H1 (cell line): Measurements from ENCODE around the gene LIMK2. TPM values are rescaled to one million over a fixed set of nuclear protein-coding genes. Genes with fewer than 3 reads are reported as not detected.

Experiments
- CTCF ChIA-PET: fragments of 300-600 bp; sonication (Branson Sonifier 250); formaldehyde crosslinking; loops from one replicate; lab custom pipeline; 2021; ENCODE audit not compliant: partially characterized antibody; lab: Charles Lee
- POLR2A ChIA-PET: fragments of 300-600 bp; sonication (Branson Sonifier 250); formaldehyde crosslinking; loops from one replicate; lab custom pipeline; 2021; ENCODE audit warnings: inconsistent platforms; ENCODE audit not compliant: partially characterized antibody; lab: Charles Lee
- DNase-seq, 2 experiments: peaks; one replicate each; pipeline versions ENCODE4 v3.0.0 to v3.0.0-alpha.2; 2010 to 2022; ENCODE audit warnings: low spot score in 2 of 2, low read depth in 1 of 2, mixed read lengths in 1 of 2
- FAIRE-seq: peaks from 2 replicates; lab custom pipeline; 2011; peaks lifted over from hg19 to GRCh38; lab: Jason Lieb, UNC
- H2AFZ ChIP-seq: 2 replicates; pipeline ENCODE4 v1.8.1; 2012; ENCODE audit warnings: low read length, inconsistent platforms
- H2AK5ac ChIP-seq: 2 replicates; pipeline ENCODE4 v1.6.1; 2013; ENCODE audit warnings: low read depth, low read length
- H2BK120ac ChIP-seq: replicated peaks from 2 replicates; pipeline ENCODE3; 2013; ENCODE audit warnings: low read depth, low read length, inconsistent platforms
- H2BK12ac ChIP-seq: 2 replicates; pipeline ENCODE4 v1.6.1; 2013; ENCODE audit warnings: low read depth, low read length
- H2BK15ac ChIP-seq: 2 replicates; pipeline ENCODE4 v1.6.1; 2013; ENCODE audit warnings: low read length
- H2BK20ac ChIP-seq: 2 replicates; pipeline ENCODE4 v1.6.1; 2013; ENCODE audit warnings: low read length
- H2BK5ac ChIP-seq: 2 replicates; pipeline ENCODE4 v1.6.1; 2013; ENCODE audit warnings: low read depth, low read length
- H3K14ac ChIP-seq: 2 replicates; pipeline ENCODE4 v1.6.1; 2013; ENCODE audit warnings: inconsistent platforms; ENCODE audit not compliant: insufficient read length
- H3K18ac ChIP-seq: 2 replicates; pipeline ENCODE4 v1.6.1; 2013; ENCODE audit warnings: low read length; ENCODE audit errors: extremely low read depth
- H3K23ac ChIP-seq: 2 replicates; pipeline ENCODE4 v1.6.1; 2013; ENCODE audit warnings: inconsistent platforms; ENCODE audit not compliant: insufficient read length
- H3K23me2 ChIP-seq: 2 replicates; pipeline ENCODE4 v1.6.1; 2013; ENCODE audit warnings: low read depth, low read length
- H3K27ac ChIP-seq: 2 replicates; pipeline ENCODE4 v1.6.1; 2011; ENCODE audit warnings: low read depth, low read length, inconsistent platforms
- H3K27me3 ChIP-seq, 4 experiments: replicated peaks in 1 of 4; 1 replicate in 1 of 4; 2 replicates in 3 of 4; pipeline versions ENCODE4 v1.6.1 to v1.8.1; 2011 to 2013; ENCODE audit warnings: low read length in 3 of 4, mild to moderate bottlenecking in 3 of 4, inconsistent platforms in 2 of 4, mixed read lengths in 2 of 4, moderate library complexity in 1 of 4; ENCODE audit not compliant: control insufficient read depth in 3 of 4, insufficient read depth in 3 of 4; ENCODE audit errors: extremely low read depth in 1 of 4
- H3K36me3 ChIP-seq, 4 experiments: 2 replicates each; pipeline versions ENCODE4 v1.6.1 to v1.8.1; 2011 to 2013; ENCODE audit warnings: mild to moderate bottlenecking in 4 of 4, low read length in 3 of 4, moderate library complexity in 2 of 4, control low read depth in 1 of 4, inconsistent platforms in 1 of 4; ENCODE audit not compliant: insufficient read depth in 4 of 4, control insufficient read depth in 2 of 4
- H3K4ac ChIP-seq: replicated peaks from 2 replicates; pipeline ENCODE3; 2013; ENCODE audit warnings: low read length, low read depth, mixed read lengths, inconsistent platforms; ENCODE audit not compliant: insufficient read length
- H3K4me1 ChIP-seq, 4 experiments: replicated peaks in 1 of 4; 1 replicate in 1 of 4; 2 replicates in 3 of 4; pipeline versions ENCODE4 v1.6.1 to v1.8.1; 2011 to 2013; ENCODE audit warnings: low read length in 3 of 4, inconsistent platforms in 2 of 4, mixed read lengths in 1 of 4; ENCODE audit not compliant: insufficient read depth in 4 of 4, control insufficient read depth in 3 of 4
- H3K4me2 ChIP-seq, 2 experiments: 2 replicates each; pipeline versions ENCODE4 v1.6.1 to v1.8.1; 2011 to 2013; ENCODE audit warnings: low read depth in 2 of 2, low read length in 2 of 2, control low read depth in 1 of 2, inconsistent platforms in 1 of 2, mild to moderate bottlenecking in 1 of 2; ENCODE audit not compliant: insufficient read depth in 1 of 2
- H3K4me3 ChIP-seq, 4 experiments: fragments of 200-600, 300-600 bp in 1 of 4; sonication (generic), shearing (Covaris generic), sonication (Bioruptor Twin) in 1 of 4; 2 replicates each; pipeline versions ENCODE4 v1.5.1 to v1.8.1; 2011 to 2016; ENCODE audit warnings: low read length in 4 of 4, low read depth in 3 of 4, control low read depth in 2 of 4, inconsistent platforms in 2 of 4, mild to moderate bottlenecking in 2 of 4, mixed read lengths in 1 of 4, moderate library complexity in 1 of 4; ENCODE audit not compliant: insufficient read depth in 2 of 4; ENCODE audit errors: extremely low read depth in 1 of 4
- H3K56ac ChIP-seq: replicated peaks from 2 replicates; pipeline ENCODE3; 2013; ENCODE audit warnings: low read depth, mild to moderate bottlenecking, mixed read lengths, low read length, inconsistent platforms; ENCODE audit not compliant: insufficient read length
- H3K79me1 ChIP-seq: 2 replicates; pipeline ENCODE4 v1.6.1; 2013; ENCODE audit warnings: low read depth, low read length, control low read depth
- H3K79me2 ChIP-seq, 2 experiments: 2 replicates each; pipeline versions ENCODE4 v1.6.1 to v1.8.1; 2012 to 2013; ENCODE audit warnings: low read length in 2 of 2, mild to moderate bottlenecking in 2 of 2, inconsistent platforms in 1 of 2; ENCODE audit not compliant: insufficient read depth in 2 of 2, control insufficient read depth in 1 of 2
- H3K9ac ChIP-seq, 4 experiments: replicated peaks in 1 of 4; 1 replicate in 1 of 4; 2 replicates in 3 of 4; pipeline versions ENCODE4 v1.6.1 to v1.8.1; 2011 to 2013; ENCODE audit warnings: low read depth in 3 of 4, low read length in 3 of 4, control low read depth in 2 of 4, mild to moderate bottlenecking in 2 of 4, moderate library complexity in 2 of 4, inconsistent platforms in 1 of 4; ENCODE audit errors: extremely low read depth in 1 of 4
- H3K9me3 ChIP-seq, 2 experiments: 2 replicates each; pipeline versions ENCODE4 v1.6.1 to v1.8.1; 2012 to 2013; ENCODE audit warnings: mild to moderate bottlenecking in 2 of 2, moderate library complexity in 2 of 2, control low read depth in 1 of 2, inconsistent platforms in 1 of 2, low read depth in 1 of 2, low read length in 1 of 2, mixed read lengths in 1 of 2; ENCODE audit not compliant: insufficient read depth in 2 of 2
- H4K20me1 ChIP-seq, 2 experiments: replicated peaks in 1 of 2; 2 replicates each; pipeline versions ENCODE3 to v1.8.1; 2011 to 2013; ENCODE audit warnings: inconsistent platforms in 2 of 2, low read length in 2 of 2, mild to moderate bottlenecking in 1 of 2; ENCODE audit not compliant: insufficient read depth in 2 of 2, control insufficient read depth in 1 of 2
- H4K5ac ChIP-seq: 2 replicates; pipeline ENCODE4 v1.6.1; 2013; ENCODE audit warnings: low read length, low read depth, mixed read lengths, inconsistent platforms; ENCODE audit not compliant: insufficient read length
- H4K8ac ChIP-seq: 2 replicates; pipeline ENCODE4 v1.8.0; 2013; ENCODE audit warnings: mild to moderate bottlenecking, moderate library complexity, low read length, inconsistent platforms; ENCODE audit not compliant: insufficient read depth; ENCODE audit errors: extremely low read depth
- H4K91ac ChIP-seq: replicated peaks from 2 replicates; pipeline ENCODE3; 2013; ENCODE audit warnings: low read length, mixed read lengths, inconsistent platforms; ENCODE audit not compliant: insufficient read length
- BRCA1 ChIP-seq: IDR thresholded peaks from 2 replicates; pipeline ENCODE4 v1.6.1; 2012; ENCODE audit warnings: low read depth, low read length, improper control_type of control experiment
- CBX5 ChIP-seq: fragments of 300-800, 300-1000 bp; sonication (generic); IDR thresholded peaks from 2 replicates; pipeline ENCODE4 v1.7.1; 2016; ENCODE audit warnings: antibody characterized with exemption, low read length, low read depth
- CHD1 ChIP-seq: IDR thresholded peaks from 2 replicates; pipeline ENCODE4 v1.6.1; 2012; ENCODE audit warnings: low read depth, low read length, improper control_type of control experiment
- CHD2 ChIP-seq: IDR thresholded peaks from 2 replicates; pipeline ENCODE4 v1.6.1; 2012; ENCODE audit warnings: low read length, improper control_type of control experiment
- CTCF ChIP-seq, 3 experiments: IDR thresholded peaks; 1 replicate in 2 of 3; 2 replicates in 1 of 3; pipeline versions ENCODE4 v1.5.1 to v1.6.1; 2011; ENCODE audit warnings: low read length in 3 of 3, mild to moderate bottlenecking in 3 of 3, inconsistent platforms in 2 of 3, low read depth in 1 of 3, moderate library complexity in 1 of 3; ENCODE audit not compliant: insufficient read depth in 1 of 3; ENCODE audit errors: control extremely low read depth in 1 of 3
- JUN ChIP-seq: IDR thresholded peaks from 2 replicates; pipeline ENCODE4 v1.6.1; 2011; ENCODE audit warnings: low read depth, mild to moderate bottlenecking, improper control_type of control experiment, low read length
- RBBP5 ChIP-seq: IDR thresholded peaks from 2 replicates; pipeline ENCODE4 v1.7.1; 2012; ENCODE audit warnings: low read depth, mild to moderate bottlenecking, inconsistent platforms, low read length, moderate library complexity, borderline replicate concordance
- RNF2 ChIP-seq: fragments of 200-900, 300-1000 bp; sonication (generic); IDR thresholded peaks from 2 replicates; pipeline ENCODE4 v1.7.1; 2016; ENCODE audit warnings: borderline replicate concordance, low read depth, mild to moderate bottlenecking, antibody characterized with exemption, low read length; ENCODE audit not compliant: poor library complexity, severe bottlenecking; ENCODE audit errors: missing control alignments
- ZNF274 ChIP-seq: IDR thresholded peaks from 2 replicates; pipeline ENCODE4 v1.7.0; 2012; ENCODE audit warnings: low read length, borderline replicate concordance; ENCODE audit errors: extremely low read depth
- WGBS, 2 experiments: shearing (Covaris generic) in 1 of 2; methylation state at CpG; one replicate each; pipeline versions ENCODE4 v1.1.6 to v1.1.7; 2013 to 2015; ENCODE audit warnings: low lambda C conversion rate in 2 of 2, mixed read lengths in 2 of 2, inconsistent platforms in 1 of 2, low coverage in 1 of 2, missing lambda C conversion rate in 1 of 2; ENCODE audit not compliant: insufficient replicate concordance in 2 of 2, insufficient coverage in 1 of 2, insufficient read length in 1 of 2; ENCODE audit errors: extremely low coverage in 1 of 2, missing lambda C conversion rate in 1 of 2; 5-methylcytosine and 5-hydroxymethylcytosine counted together
- polyA plus RNA-seq, 7 experiments: library from polyadenylated mRNA; depleted of rRNA in 3 of 7; stranded (reverse) in 5 of 7; unstranded in 2 of 7; fragments of >200 nt in 5 of 7; fragments of 200-250 nt in 2 of 7; gene quantifications; 1 replicate in 5 of 7; 2 replicates in 1 of 7; 4 replicates in 1 of 7; pipeline versions ENCODE4 v1.2.1 to v1.2.3, GENCODE V29; 2011 to 2013; ENCODE audit warnings: missing spikeins in 2 of 7, mixed read lengths in 2 of 7
- total RNA-seq: library from RNA; stranded (reverse); fragmentation: NEBNext Ultra II Directional; extraction: Animal tissue kit (Norgen Biotek cat#: 25700); gene quantifications from 2 replicates; pipeline ENCODE4 v1.2.1, GENCODE V29; 2021

Gene LIMK2
- total and polyA plus RNA-seq, 2 of the 8 experiments (the other 6 are each of a cell fraction or from before 2014, with no cell fraction given): 13.2 to 37.6 TPM

GRCh38 chr22:31275576-31275975, 63.5 kb downstream of the LIMK2 start:
- no peak overlapping the region for H3K27ac ChIP-seq

More at GRCh38 chr22:31275576-31275975, 63.5 kb downstream of the LIMK2 start:
- Histone ChIP-seq H3K4me3 (no peak overlapping the region), H2BK12ac (no peak overlapping the region), H2BK15ac (no peak overlapping the region), H3K18ac (no peak overlapping the region), H3K56ac (no peak overlapping the region), H3K36me3 (peaks cover 15 to 60% (median 25%) of the 10 kb centered on the region in 4 experiments), H2AK5ac (no peak overlapping the region), H3K14ac (no peak overlapping the region), H4K5ac (no peak overlapping the region), H2AFZ (no peak overlapping the region), H3K9ac (no peak overlapping the region), H4K8ac (no peak overlapping the region), H2BK120ac (no peak overlapping the region), H3K79me2 (no peaks in the 10 kb centered on the region), H2BK5ac (no peak overlapping the region), H3K23ac (no peak overlapping the region), H4K20me1 (peaks cover 3 to 5% of the 10 kb centered on the region in 2 experiments), H3K9me3 (no peaks in the 10 kb centered on the region), H3K4me1 (peaks cover 0 to 2% (median 2%) of the 10 kb centered on the region in 4 experiments; a peak in 4 of 7 replicates), H3K27me3 (no peaks in the 10 kb centered on the region), H3K4me2 (no peak overlapping the region), H2BK20ac (no peak overlapping the region), H3K4ac (no peak overlapping the region), H3K23me2 (no peaks in the 10 kb centered on the region), H4K91ac (no peak overlapping the region), H3K79me1 (no peaks in the 10 kb centered on the region)
- TF ChIP-seq ZNF274 (no peak), BRCA1 (no peak), JUN (no peak), CTCF (IDR thresholded peaks at IDR 0.05; ENCODE audit: control extremely low read depth in 1 of 3, insufficient read depth in 1 of 3, low read depth in 1 of 3, low read length in 3 of 3) (no peak), RNF2 (no peak), CHD2 (no peak), CHD1 (no peak), CBX5 (no peak), RBBP5 (no peak)
- WGBS, 2 experiments: 75% methylated on average over 5 of the region's 5 CpGs; no CpG with 5 or more reads in 1 of the 2 experiments
- POLR2A ChIA-PET: interaction anchor here (1.0 kb wide), 2 partner anchors 14 to 77 kb away, joined by 3 read pairs; no protein-coding TSS in a partner anchor
- CTCF ChIA-PET: interaction anchor here (0.7 to 4.8 kb wide), 5 partner anchors 9 to 64 kb away, joined by 3 to 50 read pairs (median 3); partner anchors contain the start of gene LIMK2
- no peak for FAIRE-seq
- no peak for DNase-seq
